Hepatocyte (in vitro differentiated cells): ENCODE results near the gene CSF2RB. TPM values are rescaled to one million over a fixed set of nuclear protein-coding genes. Genes with fewer than 3 reads are reported as not detected.

Experiments
- DNase-seq: peaks from one replicate; pipeline ENCODE4 v3.0.0-alpha.2; 2016; ENCODE audit warnings: low spot score
- H2AFZ ChIP-seq: fragments of 200-600 bp; sonication (generic); 2 replicates; pipeline ENCODE4 v1.6.0; 2016; ENCODE audit warnings: antibody characterized with exemption, mild to moderate bottlenecking
- H3K27ac ChIP-seq: fragments of 200-600 bp; sonication (generic); 2 replicates; pipeline ENCODE4 v1.5.1; 2016; ENCODE audit warnings: mild to moderate bottlenecking
- H3K27me3 ChIP-seq: fragments of 200-600 bp; sonication (generic); 2 replicates; pipeline ENCODE4 v1.6.1; 2016
- H3K36me3 ChIP-seq: fragments of 200-600 bp; sonication (generic); replicated peaks from 2 replicates; pipeline ENCODE4 v1.5.1; 2016; ENCODE audit warnings: low read depth; ENCODE audit not compliant: insufficient read depth
- H3K4me1 ChIP-seq: fragments of 200-600 bp; sonication (generic); 2 replicates; pipeline ENCODE4 v1.5.1; 2016; ENCODE audit warnings: mild to moderate bottlenecking, moderate library complexity; ENCODE audit not compliant: insufficient read depth
- H3K4me2 ChIP-seq: fragments of 200-600 bp; sonication (generic); 2 replicates; pipeline ENCODE4 v1.6.0; 2016
- H3K4me3 ChIP-seq: fragments of 200-600 bp; sonication (generic); 2 replicates; pipeline ENCODE4 v1.5.1; 2016; ENCODE audit warnings: mild to moderate bottlenecking
- H3K79me2 ChIP-seq: fragments of 200-600 bp; sonication (generic); 2 replicates; pipeline ENCODE4 v1.6.0; 2017; ENCODE audit warnings: mild to moderate bottlenecking
- H3K9me2 ChIP-seq: fragments of 200-600 bp; sonication (generic); replicated peaks from 2 replicates; pipeline ENCODE4 v1.6.0; 2017; ENCODE audit warnings: mild to moderate bottlenecking; ENCODE audit not compliant: insufficient read depth
- H3K9me3 ChIP-seq: fragments of 200-600 bp; sonication (generic); 2 replicates; pipeline ENCODE4 v1.5.1; 2016; ENCODE audit warnings: low read depth, mild to moderate bottlenecking
- H4K20me1 ChIP-seq: fragments of 200-600 bp; sonication (generic); 2 replicates; pipeline ENCODE4 v1.6.0; 2016; ENCODE audit warnings: mild to moderate bottlenecking; ENCODE audit not compliant: insufficient read depth, poor library complexity, severe bottlenecking
- CTCF ChIP-seq: fragments of 200-600 bp; sonication (generic); IDR thresholded peaks from 2 replicates; pipeline ENCODE4 v1.5.1; 2016; ENCODE audit warnings: antibody characterized with exemption, mild to moderate bottlenecking; ENCODE audit not compliant: poor library complexity
- EZH2 ChIP-seq: fragments of 200-600 bp; sonication (generic); IDR thresholded peaks from 2 replicates; pipeline ENCODE4 v1.6.1; 2016; ENCODE audit warnings: antibody characterized with exemption, mild to moderate bottlenecking, borderline replicate concordance
- EZH2phosphoT487 ChIP-seq: fragments of 200-600 bp; sonication (generic); IDR thresholded peaks from one replicate; pipeline ENCODE4 v1.6.1; 2018; ENCODE audit warnings: antibody characterized with exemption, mild to moderate bottlenecking, low read depth, moderate library complexity; ENCODE audit not compliant: unreplicated experiment, severe bottlenecking
- WGBS: methylation state at CpG from one replicate; pipeline ENCODE4 v1.1.6; 2016; ENCODE audit warnings: low lambda C conversion rate; ENCODE audit errors: missing lambda C conversion rate; 5-methylcytosine and 5-hydroxymethylcytosine counted together
- polyA plus RNA-seq: library from polyadenylated mRNA; unstranded; fragments of >200 nt; fragmentation: Nextera tagmentation; extraction: Ambion mirVana; gene quantifications from 2 replicates; pipeline ENCODE4 v1.2.1, GENCODE V29; 2016
- total RNA-seq: library from RNA; depleted of rRNA; stranded (reverse); fragments of >200 nt; gene quantifications from 2 replicates; pipeline ENCODE4 v1.2.3, GENCODE V29; 2014

The CSF2RB gene
- total and polyA plus RNA-seq, 2 experiments from 2014 or later, result 0.83 TPM; not detected in 1

DNA sequence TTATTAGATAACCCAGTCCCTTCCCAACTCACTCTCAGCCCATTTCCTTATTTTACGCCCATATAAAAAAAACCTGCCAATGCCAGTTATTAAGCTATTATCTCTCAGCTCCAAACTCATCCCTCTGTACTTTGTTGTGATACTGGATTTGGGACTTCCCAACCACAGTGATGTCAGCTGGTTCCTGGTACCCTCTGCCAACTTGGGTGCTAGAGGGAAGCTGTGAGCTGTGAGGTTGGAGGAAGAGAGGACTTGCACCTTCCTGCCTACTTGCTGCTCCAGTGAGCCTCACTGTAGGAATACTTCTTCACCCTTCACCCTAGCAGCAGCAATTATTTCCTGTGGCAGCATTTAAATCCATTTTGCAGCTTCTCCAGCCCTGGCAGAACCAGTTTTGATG is 19.2 kb upstream of the CSF2RB start:
- H3K9me2 ChIP-seq, result no peaks in the 10 kb centered on the region
- H2AFZ ChIP-seq, result no peak overlapping the region
- no peak for DNase-seq
- H3K27ac ChIP-seq, result no peak overlapping the region
- no peaks in the 10 kb centered on the region for H4K20me1 ChIP-seq
- H3K27me3 ChIP-seq, result peaks cover 12% of the 10 kb centered on the region
- no peaks in the 10 kb centered on the region for H3K9me3 ChIP-seq
- H3K4me1 ChIP-seq, result no peaks in the 10 kb centered on the region
- H3K4me3 ChIP-seq, result no peak overlapping the region
- H3K79me2 ChIP-seq, result no peaks in the 10 kb centered on the region
- H3K4me2 ChIP-seq, result no peak overlapping the region
- 96% methylated on average over 1 of the region's 1 CpG for WGBS
- no peak for TF ChIP-seq EZH2
- H3K36me3 ChIP-seq, result no peaks in the 10 kb centered on the region

DNA sequence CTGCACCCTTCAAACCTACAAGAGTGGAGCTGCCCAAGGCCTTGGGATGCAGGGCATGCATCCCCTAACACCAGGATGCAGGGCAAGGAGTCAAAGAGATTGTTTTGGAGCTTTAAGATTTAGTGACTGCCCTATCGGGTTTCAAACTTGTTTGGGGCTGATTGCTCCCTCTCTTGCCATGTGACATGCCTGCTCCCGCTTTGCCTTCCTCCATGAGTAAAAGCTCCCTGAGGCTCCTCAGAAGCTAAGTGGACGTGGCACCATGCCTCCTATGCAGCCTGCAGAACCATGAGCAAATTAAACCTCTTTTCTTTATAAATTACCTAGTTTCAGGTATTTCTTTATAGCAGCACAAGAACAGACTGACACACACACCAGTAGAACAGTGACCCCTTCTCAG is 15.8 kb upstream of the CSF2RB start:
- no peaks in the 10 kb centered on the region for H3K4me1 ChIP-seq

DNA sequence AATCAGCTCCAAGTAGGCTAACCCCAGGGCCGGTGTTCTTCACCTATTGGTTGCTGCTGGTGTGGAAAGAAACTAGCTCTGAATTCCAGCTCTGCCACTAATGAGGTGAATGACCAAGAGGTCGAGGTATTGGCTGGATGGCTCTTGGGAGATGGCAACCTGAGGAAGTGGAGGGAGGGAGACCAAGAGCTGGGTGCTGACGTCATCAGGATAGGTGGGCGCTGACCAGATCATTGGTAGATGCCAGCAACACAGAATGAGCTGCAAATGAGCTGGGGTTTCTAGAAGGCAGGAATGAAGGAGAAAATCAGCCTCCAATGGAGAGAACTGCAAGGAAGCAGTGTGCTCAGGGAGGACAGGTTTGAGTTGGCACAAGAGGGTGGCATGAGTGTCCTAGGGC is 14.7 kb upstream of the CSF2RB start:
- H3K4me1 ChIP-seq, result no peaks in the 10 kb centered on the region
- no peaks in the 10 kb centered on the region for H3K36me3 ChIP-seq
- no peaks in the 10 kb centered on the region for H3K79me2 ChIP-seq
- no peaks in the 10 kb centered on the region for H4K20me1 ChIP-seq
- WGBS, result 91% methylated on average over 4 of the region's 4 CpGs
- no peak overlapping the region for H3K4me3 ChIP-seq
- peaks cover 8% of the 10 kb centered on the region for H3K27me3 ChIP-seq
- no peak overlapping the region for H3K27ac ChIP-seq
- H3K9me2 ChIP-seq, result no peaks in the 10 kb centered on the region
- H3K9me3 ChIP-seq, result no peaks in the 10 kb centered on the region
- DNase-seq, result no peak
- no peak overlapping the region for H3K4me2 ChIP-seq
- no peak overlapping the region for H2AFZ ChIP-seq
- TF ChIP-seq EZH2 (no peak), CTCF (no peak), EZH2phosphoT487 (no peak)

More for the DNA sequence above, 15.8 kb upstream of the CSF2RB start:
- TF ChIP-seq EZH2 (no peak), CTCF (no peak), EZH2phosphoT487 (no peak)
- Histone ChIP-seq H3K9me3 (no peaks in the 10 kb centered on the region), H3K36me3 (no peaks in the 10 kb centered on the region), H3K4me2 (no peak overlapping the region), H4K20me1 (no peaks in the 10 kb centered on the region), H3K79me2 (no peaks in the 10 kb centered on the region), H3K9me2 (no peaks in the 10 kb centered on the region), H3K27ac (no peak overlapping the region), H2AFZ (no peak overlapping the region), H3K27me3 (peaks cover 8% of the 10 kb centered on the region), H3K4me3 (no peak overlapping the region)
- no peak for DNase-seq
- 73% methylated on average over 3 of the region's 3 CpGs for WGBS

DNA sequence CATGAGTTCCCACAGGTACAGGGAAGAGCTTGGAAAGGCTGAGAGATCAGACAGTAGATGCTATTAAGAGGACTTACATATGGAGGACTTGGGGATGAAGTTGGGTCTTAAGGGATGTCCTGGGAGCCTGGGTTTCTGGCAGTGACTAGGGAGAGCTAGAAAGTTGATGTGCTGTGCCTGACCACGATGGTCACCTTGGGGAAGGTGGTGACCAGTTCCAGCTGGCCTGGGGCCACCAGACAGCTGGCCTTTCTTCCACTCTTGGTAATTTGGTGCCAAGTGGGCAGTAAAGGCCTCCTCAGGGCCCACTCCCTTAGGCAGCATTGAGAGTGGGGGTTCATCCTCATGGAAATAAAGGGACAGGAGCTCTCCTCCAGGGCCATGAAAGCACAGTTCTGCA is 13.9 kb upstream of the CSF2RB start:
- peaks cover 8% of the 10 kb centered on the region for H3K27me3 ChIP-seq
- no peak overlapping the region for H3K27ac ChIP-seq
- H3K9me3 ChIP-seq, result no peaks in the 10 kb centered on the region
- no peak overlapping the region for H3K4me2 ChIP-seq
- H3K4me3 ChIP-seq, result no peak overlapping the region
- WGBS, result 88% methylated on average over 1 of the region's 1 CpG
- no peaks in the 10 kb centered on the region for H3K36me3 ChIP-seq
- no peaks in the 10 kb centered on the region for H3K9me2 ChIP-seq
- H2AFZ ChIP-seq, result no peak overlapping the region
- TF ChIP-seq CTCF (no peak), EZH2phosphoT487 (no peak), EZH2 (no peak)
- no peaks in the 10 kb centered on the region for H4K20me1 ChIP-seq
- no peaks in the 10 kb centered on the region for H3K4me1 ChIP-seq
- H3K79me2 ChIP-seq, result no peaks in the 10 kb centered on the region
- no peak for DNase-seq
